RWPE2 (cell line): ENCODE results near the gene TBC1D10B.

ENCODE experiments used
- ATAC-seq: fragments of 200-7000 bp; cut with Tn5 transposase; 3 replicates; pipeline ENCODE4 v1.9.1; 2021; ENCODE audit warnings: low read depth
- DNase-seq: peaks from one replicate; pipeline ENCODE4 v3.0.0-alpha.2; 2020; ENCODE audit warnings: low spot score
- H3K27ac ChIP-seq: fragments of 450-650 bp; 2 replicates; pipeline ENCODE4 v1.5.1; 2017; ENCODE audit warnings: mild to moderate bottlenecking; ENCODE audit not compliant: poor library complexity, severe bottlenecking
- H3K27me3 ChIP-seq: fragments of 250-450 bp; sonication (Bioruptor Pico); 2 replicates; pipeline ENCODE4 v1.5.1; 2021; ENCODE audit warnings: mild to moderate bottlenecking, moderate library complexity; ENCODE audit not compliant: insufficient read depth, poor library complexity, severe bottlenecking
- H3K36me3 ChIP-seq: fragments of 250-450 bp; sonication (Bioruptor Pico); 2 replicates; pipeline ENCODE4 v1.5.1; 2020; ENCODE audit warnings: low read depth, mild to moderate bottlenecking, moderate library complexity
- H3K4me1 ChIP-seq: fragments of 250-450 bp; sonication (Bioruptor Pico); 2 replicates; pipeline ENCODE4 v1.5.1; 2021; ENCODE audit warnings: mild to moderate bottlenecking, moderate library complexity; ENCODE audit not compliant: insufficient read depth, poor library complexity, severe bottlenecking
- H3K4me3 ChIP-seq: fragments of 250-450 bp; sonication (Bioruptor Pico); 2 replicates; pipeline ENCODE4 v1.5.1; 2021; ENCODE audit warnings: mild to moderate bottlenecking, moderate library complexity; ENCODE audit not compliant: severe bottlenecking
- H3K9me3 ChIP-seq: fragments of 250-450 bp; sonication (Bioruptor Pico); 2 replicates; pipeline ENCODE4 v1.5.1; 2021; ENCODE audit warnings: mild to moderate bottlenecking, moderate library complexity; ENCODE audit not compliant: severe bottlenecking
- TF ChIP-seq, protein P1 (sequence below): fragments of 450-650 bp; IDR thresholded peaks from one replicate; pipeline ENCODE4 v1.5.1; 2017; ENCODE audit warnings: mild to moderate bottlenecking, moderate library complexity; ENCODE audit not compliant: poor library complexity, severe bottlenecking

Gene TBC1D10B

DNA sequence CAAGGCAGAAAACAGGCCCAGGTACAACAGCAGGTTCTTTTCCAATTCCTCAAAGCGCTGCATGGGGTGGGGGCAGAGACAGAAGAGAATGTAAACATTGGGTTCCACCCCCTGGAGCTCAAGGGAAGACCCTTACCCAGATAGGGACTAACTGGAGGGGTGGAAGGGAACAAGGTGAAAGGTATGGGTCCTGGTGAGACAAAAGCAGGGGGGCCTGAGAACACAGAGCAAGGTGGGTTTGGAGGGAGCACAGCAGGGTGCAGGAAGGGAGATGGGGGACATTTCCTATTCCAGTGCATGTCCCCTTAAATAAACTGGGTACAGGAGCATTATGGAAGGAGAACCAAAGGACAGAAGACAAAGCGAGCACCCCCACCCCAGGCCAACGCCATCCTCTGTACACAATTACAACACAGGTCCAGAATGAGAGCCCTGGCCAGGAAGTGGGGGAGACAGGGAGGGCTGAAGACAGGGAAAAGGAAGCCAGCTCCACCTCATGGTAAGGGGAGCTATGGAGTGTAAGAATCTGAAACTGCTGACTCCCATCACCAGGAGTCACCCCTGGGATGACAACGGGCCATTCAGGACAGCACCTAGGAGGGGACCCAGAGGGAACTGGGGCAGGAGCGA is 13.1 kb downstream of the TBC1D10B start:
- no peak for DNase-seq
- no peak for ATAC-seq
- Histone ChIP-seq H3K27ac (peak overlapping the region; percentile 83), H3K4me1 (no peaks in the 10 kb centered on the region), H3K4me3 (no peak overlapping the region), H3K36me3 (peaks cover 30% of the 10 kb centered on the region), H3K27me3 (no peaks in the 10 kb centered on the region), H3K9me3 (no peaks in the 10 kb centered on the region)
- TF ChIP-seq, protein P1, sequence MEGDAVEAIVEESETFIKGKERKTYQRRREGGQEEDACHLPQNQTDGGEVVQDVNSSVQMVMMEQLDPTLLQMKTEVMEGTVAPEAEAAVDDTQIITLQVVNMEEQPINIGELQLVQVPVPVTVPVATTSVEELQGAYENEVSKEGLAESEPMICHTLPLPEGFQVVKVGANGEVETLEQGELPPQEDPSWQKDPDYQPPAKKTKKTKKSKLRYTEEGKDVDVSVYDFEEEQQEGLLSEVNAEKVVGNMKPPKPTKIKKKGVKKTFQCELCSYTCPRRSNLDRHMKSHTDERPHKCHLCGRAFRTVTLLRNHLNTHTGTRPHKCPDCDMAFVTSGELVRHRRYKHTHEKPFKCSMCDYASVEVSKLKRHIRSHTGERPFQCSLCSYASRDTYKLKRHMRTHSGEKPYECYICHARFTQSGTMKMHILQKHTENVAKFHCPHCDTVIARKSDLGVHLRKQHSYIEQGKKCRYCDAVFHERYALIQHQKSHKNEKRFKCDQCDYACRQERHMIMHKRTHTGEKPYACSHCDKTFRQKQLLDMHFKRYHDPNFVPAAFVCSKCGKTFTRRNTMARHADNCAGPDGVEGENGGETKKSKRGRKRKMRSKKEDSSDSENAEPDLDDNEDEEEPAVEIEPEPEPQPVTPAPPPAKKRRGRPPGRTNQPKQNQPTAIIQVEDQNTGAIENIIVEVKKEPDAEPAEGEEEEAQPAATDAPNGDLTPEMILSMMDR, result no peak

DNA sequence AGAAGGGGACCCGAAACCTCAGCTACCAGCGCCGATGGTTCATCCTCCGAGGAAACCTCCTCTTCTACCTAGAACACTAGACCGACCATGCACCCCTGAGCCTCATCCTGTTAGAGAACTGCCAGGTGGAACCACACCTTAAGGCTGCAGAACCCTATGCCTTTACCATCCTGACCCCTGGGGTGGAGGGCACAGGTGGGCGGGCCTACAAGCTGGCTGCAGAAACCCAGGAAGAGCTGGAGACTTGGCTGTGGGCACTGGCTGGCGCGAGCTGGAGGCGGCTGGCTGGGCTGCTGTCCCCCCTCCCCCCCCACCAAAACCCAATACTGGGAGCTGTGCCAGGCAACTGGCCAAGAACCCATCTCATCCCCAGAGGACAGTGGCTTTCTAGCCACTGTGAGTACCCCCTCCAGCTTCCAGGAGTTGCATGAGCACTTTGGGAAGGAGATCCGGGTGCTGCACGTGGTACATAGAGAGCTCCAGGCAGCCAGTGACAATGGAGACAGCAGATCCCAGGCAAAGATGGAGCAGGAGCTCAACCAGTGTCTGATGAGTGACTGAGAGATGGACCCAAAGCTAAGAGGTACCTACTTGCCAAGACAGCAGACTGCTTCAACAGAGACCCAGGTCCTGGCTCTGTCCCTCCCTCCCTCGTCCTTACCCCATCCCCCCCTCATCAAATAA is 13.8 kb downstream of the TBC1D10B start:
- H3K9me3 ChIP-seq, result no peaks in the 10 kb centered on the region
- ATAC-seq, result no peak
- H3K27ac ChIP-seq, result peak overlapping the region; percentile 83
- peak overlapping the region; percentile 84 for H3K4me3 ChIP-seq
- no peaks in the 10 kb centered on the region for H3K27me3 ChIP-seq
- peaks cover 33% of the 10 kb centered on the region for H3K36me3 ChIP-seq
- H3K4me1 ChIP-seq, result no peaks in the 10 kb centered on the region
- no peak for DNase-seq
- TF ChIP-seq, protein P1, result no peak

DNA sequence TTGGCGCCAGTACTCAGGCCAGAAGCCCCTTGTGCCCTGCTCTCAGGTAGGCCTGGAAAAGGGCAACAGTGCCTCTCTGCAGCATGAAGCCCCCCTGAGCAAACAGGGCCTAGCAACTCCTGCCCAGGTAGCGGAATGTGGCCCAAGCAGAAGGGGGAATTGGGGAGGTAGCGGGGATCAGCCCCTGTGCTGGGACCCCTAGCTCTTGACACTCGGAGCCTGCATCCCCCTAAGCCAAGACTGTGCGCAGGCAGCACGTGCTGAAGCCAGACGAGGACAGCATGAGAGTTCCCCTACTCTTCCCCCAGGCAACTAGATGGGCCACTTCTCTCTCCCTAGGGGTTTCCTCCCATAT is 14.4 kb downstream of the TBC1D10B start:
- Histone ChIP-seq H3K27ac (peak overlapping the region; percentile 83), H3K4me3 (peak overlapping the region; percentile 84), H3K27me3 (no peaks in the 10 kb centered on the region), H3K9me3 (no peaks in the 10 kb centered on the region), H3K4me1 (no peaks in the 10 kb centered on the region), H3K36me3 (peaks cover 33% of the 10 kb centered on the region)
- TF ChIP-seq, protein P1, result no peak
- ATAC-seq (no peak), DNase-seq (no peak)

DNA sequence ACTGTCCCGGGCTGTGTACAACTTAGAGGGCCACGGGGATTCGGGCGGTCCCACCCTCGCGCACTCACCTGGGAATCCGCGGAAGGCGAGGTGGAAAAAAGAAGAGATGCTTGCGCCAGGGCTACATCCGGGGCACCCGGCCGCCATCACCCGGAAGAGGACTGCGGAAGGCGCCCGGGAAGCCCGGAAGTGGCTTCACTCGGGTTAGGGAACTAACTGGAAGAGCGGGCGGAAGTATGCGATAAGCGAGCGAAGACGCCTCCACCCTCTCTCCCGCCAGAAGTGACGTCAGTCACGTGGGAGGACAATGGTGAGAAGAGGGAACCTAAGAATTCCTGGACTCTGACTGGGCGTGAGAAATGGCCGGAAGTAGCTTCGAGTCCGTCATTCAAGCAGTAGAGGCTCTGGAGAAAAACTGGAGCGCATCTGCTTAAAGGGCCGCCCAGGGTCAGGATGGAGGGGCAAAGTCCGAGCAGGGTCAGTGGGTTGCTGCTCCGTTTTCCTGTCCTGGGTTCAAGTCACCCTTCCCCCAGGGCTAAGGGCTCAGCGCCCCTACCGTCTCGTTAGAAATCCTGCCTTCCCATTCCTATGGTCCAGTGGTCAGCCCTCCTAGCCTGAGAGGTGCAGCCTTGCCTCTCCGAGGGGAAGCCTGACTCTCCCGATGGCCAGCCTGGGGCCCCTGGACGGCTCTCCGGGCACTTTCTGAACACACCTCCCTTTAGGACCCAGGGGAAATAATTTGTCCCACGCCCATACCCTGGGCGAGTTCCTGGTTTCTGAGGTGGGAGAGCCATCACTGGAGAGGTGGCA is 14.9 kb downstream of the TBC1D10B start, which contains the start of gene CD2BP2:
Gene CD2BP2 (minus strand): TSS at position 165 of the 810 bp plus-strand sequence. CDS start 627 bp downstream, outside the sequence.
- ATAC-seq (peak; percentile 84), DNase-seq (peak; percentile 96)
- peak within 1 kb of the TSS; percentile 83 for H3K27ac ChIP-seq
- TF ChIP-seq, protein P1, result no peak
- H3K27me3 ChIP-seq, result no peaks in the 10 kb centered on the region
- peak within 1 kb of the TSS; percentile 84 for H3K4me3 ChIP-seq
- H3K9me3 ChIP-seq, result no peaks in the 10 kb centered on the region
- peaks cover 33% of the 10 kb centered on the region for H3K36me3 ChIP-seq
- no peaks in the 10 kb centered on the region for H3K4me1 ChIP-seq
